HTERT RPE-1 (cell line): ENCODE results near the gene PHF2.

Experiments
- in situ Hi-C: fragments of 300-500 bp; cut with MboI; formaldehyde crosslinking; loops from 4 replicates; pipeline ENCODE4 v1.14.3; 2020; ENCODE audit warnings: low sequenced_read_pairs

Gene PHF2

DNA sequence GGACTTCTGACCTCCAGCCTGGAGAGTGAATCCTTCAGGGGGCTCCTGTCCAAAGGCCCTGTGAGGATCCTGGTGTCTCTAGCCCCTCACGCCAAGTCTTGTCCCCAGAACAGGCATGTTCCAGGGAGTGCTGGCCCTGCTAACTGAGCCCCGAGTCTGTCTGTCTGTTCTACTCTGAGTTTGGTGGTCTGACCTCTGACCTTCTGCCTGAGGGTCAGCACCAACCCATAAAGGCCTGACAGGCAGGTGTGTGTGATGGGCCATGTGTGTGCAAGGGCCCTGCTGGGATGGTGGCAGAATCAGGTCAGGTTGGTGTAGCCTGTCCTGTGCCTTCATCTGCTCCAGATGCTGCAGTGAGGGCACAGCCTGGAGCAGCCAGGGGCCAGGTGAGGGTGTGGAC, 46.3 kb downstream of the PHF2 start:
- in situ Hi-C loops: no loop called here

DNA sequence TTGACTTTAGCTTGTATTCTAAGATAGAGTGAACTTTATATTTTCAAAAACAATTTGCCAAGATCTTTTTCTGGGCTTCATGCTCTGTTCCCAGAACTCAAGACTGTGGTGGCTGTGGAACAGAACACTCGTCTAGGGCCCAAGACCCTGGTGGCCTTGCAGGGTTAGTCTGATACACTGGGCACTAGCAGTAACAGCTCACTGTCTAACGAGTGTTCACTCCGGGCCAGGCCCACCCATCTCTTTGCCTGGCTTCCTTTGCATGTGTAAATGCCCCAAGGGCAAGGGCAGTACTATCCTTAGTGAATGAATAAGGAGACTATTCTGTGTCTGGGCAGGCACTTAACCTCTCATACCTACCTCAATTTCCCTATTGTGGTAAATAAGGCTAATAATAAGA, 47.4 kb downstream of the PHF2 start:
- in situ Hi-C loops: no loop called here

DNA sequence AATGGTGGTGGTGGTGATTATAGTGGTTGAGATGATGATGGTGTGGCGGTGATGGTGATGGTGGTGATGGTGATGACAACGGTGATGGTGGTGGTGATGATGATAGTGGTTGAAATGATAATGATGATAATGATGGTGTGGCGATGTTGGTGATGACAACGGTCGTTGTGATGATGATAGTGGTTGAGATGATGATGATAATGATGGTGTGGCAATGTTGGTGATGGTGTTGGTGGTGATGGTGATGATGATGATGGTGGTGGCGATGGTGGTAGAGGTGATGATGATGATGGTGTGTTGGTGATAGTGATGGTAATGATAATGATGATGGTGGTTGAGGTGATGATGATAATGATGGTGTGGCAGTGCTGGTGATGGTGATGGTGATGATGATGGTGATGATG, 48.0 kb downstream of the PHF2 start:
- in situ Hi-C loops: no loop called here

DNA sequence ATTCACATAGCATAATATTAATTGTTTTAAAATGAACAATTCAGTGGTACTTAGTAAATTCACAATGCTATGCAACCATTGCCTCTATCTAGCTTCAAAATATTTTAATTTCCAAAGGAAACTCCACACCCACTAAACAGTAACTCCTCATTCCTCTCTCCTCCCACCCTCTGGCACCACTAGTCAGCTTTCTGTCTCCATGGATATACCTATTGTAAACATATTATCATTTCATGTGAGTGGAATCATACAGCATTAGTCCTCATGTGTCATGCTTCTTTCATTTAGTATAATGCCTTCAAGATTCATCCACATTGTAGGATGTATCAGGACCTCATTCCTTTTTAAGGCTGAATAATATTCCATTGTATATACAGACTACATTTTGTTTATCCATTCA, 48.6 kb downstream of the PHF2 start:
- in situ Hi-C loops: no loop called here

DNA sequence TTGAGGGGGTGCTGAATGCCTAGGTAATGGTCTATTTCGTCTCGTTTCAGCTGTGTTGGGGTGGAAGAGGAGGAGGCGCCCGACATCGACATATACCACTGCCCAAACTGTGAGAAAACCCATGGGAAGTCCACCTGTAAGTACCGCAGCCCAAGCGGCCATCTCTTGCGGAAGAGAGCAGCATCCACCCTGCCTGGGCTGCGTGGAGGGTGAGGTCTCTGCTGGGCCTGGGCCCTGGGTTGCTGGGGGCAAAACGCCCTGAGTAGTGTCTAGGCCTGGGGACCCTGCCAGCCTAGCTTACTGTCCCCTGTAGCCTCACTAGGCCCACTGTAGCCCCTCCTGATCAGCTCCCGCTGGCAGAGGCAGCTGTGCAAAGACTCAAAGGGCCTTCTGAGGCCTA, 53.5 kb downstream of the PHF2 start:
- in situ Hi-C loops: no loop called here

DNA sequence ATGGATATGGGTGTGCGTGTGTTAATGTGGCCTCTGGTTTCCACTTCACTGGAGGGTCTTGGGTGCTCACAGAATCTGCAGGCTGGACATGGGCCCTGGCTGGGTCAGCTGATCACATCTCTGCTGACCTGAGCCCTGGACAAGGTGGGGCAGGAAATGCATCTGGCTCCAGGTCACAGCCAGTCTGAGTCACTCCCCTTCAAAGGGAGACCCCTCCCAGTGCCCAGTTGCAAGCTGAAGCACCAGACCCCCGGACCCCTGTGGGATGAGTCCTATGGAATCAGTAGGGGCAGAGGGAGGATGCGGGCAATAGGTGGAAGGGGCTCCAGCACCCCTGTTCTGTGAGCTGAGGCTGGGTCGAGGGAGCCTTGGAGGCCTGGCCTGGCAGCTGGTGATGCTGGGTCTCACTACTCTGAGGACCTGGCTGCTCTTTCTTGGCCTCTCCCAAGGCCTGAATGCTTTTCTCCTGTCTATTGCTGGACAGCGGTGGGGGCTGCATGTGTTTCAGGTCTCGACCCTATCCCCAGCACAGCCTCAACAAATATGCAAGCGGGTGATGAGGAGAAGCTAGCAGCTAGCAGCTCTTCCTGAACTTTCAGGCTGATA, 54.5 kb downstream of the PHF2 start:
- in situ Hi-C loops: no loop called here

DNA sequence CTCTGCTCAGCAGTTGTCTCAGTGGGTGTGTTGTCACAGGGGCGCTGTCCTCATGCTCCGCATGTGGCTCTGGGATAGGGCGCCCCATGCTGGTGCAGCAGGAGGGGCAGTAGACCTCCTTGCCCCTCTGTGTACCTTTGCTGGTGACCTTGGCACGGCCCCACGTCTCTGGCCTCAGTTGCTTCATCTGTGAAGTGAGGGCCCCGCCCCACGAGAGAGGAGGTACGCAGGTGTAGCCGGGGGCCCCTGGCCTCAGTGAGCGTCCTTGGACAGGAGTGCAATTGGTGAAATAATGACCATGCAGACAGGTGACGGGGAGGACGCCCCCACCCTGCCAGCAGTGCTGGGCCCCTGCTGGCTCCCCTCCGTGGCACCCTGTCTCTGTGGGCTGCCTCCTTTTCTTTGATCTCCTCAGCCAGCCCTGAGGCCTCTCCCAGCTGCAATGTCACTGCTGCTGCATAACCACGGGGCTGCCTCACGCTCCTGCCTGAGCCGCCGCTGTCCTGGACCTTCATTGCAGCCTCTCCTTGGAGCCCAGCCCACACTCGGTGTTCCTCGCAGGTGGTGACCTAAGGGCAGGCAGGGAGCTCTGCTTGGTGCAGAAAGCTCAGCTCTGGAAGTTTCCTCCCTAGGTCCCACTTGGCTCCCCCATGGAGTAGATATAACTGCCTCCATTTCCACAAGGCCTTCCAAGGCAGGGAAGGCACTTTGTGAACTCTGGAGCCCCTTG, 57.3 kb downstream of the PHF2 start:
- in situ Hi-C loops: no loop called here

DNA sequence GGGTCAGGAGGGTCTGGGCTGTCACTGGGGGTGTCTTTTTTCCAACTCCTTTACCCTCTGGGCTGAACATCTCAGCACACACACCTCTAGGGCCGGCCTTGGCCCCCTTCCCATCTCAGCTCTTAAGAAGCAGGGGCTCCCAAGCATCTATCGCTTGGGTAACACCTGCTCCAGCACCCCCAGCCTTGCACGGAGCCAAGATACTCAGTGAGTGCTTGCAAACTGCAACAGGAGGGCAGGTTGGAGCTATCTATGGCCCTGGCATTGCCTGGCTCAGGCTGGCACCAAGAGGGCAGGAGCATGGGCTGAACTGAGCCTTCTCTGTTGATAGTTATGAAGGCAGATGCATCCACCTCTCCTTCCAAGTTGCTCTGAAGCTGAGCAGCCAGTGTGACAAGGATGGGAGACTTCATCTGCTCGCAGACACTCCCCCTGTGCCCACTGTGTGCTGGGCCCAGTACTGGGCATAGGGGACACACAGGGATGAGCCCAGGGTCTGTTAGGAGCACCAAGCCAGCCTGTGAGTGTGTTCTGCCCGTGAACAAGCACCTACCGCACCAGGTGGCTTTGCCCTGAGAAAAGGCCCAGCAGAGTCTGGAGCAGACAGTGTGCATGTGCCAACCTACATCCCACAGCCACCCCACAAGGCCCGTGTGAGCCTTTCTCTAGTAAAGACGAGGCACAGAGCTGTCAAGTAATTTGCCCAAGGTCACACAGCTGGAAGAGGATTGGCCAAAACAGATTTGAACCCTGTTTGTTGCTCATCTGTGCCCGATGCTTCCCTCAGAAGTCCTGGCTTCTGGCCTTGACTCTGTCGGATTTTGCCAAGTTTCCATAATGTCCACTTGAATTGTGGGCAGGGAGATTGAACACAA, 58.2 kb downstream of the PHF2 start:
- in situ Hi-C loops: no loop called here

DNA sequence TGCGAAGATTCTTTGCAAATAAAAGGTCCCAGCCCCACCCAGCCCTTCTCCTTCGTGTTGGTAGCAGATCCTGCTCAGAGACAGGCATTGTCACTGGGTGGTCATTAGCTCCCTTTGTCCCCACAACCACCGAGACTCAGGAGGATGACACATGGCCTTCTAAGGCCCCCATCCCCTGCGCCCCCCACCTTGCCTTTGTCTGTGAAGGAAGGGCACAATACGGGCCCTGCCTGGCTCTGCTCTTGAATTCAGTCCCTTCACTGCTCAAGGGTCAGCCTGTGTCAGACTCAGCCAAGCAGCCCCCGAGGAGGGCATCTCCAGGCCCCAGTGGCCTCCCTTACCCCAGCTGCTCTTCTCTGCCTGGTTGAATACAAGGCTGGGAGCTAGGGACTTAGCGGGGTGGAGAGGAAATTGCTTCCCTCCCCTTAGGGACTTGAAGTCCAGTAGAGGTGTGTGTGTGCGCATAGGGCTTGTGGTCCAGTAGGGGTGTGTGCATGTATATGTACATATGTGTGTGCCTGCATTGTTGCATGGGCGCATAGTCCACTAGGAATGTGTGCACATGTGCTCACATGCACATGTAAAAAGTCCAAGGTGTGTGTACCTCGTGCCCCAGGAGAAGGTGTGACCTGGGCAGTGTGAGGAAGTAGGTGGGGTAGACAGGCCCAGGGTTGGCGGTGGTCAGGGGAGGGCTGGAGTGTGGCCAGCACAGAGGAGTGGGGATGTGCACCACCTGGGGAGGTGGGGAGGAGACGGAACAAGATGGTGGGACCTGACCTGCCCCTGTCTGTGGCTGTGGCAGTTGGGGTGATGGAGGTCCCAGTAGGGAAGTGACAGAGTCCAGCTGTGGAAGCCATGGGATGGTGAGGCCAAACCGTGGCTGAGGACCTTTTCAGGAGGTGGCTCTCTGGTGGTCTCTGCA, 59.1 kb downstream of the PHF2 start:
- in situ Hi-C loops: no loop called here

DNA sequence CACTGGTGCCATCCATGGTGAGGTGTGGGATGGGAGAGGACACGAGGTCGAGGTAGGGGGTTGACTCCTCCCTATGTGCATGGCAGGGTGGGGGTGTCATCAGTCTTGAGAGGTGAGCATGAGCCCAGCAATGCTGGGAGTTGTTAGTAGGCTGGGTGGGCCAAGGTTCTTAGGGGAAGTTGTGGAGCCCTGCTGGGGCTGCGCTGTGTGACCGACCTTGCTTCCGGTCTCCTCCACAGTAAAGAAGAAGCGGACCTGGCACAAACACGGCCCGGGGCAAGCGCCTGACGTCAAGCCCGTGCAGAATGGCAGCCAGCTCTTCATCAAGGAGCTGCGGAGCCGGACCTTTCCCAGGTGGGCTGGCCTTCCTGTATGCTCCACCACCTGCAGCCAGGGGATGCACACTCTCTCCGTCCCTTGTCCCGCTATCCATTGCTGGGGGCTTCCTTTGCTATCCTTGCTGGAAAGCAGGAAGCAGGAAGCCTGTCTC, 59.8 kb downstream of the PHF2 start:
- in situ Hi-C loops: no loop called here

DNA sequence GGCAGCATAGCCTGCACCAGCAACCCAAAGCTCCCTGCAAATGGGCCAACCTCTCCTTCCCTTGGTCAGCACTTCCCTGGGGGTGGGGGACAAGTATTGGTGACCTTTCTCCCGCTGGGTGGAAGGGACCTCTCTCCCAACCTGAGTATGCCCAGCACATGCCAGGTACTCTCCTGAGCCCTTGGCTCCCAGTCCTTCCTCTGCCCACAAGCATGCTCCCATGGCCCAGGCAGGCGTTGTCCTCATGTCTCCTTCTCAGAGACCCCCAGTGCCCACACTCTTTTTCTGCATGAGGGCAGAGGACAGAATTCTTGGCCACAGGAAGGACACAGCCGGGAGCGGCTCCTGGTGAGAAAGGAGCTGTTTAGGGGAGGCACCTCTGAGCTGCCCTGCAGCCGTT, 60.3 kb downstream of the PHF2 start:
- in situ Hi-C loops: no loop called here

DNA sequence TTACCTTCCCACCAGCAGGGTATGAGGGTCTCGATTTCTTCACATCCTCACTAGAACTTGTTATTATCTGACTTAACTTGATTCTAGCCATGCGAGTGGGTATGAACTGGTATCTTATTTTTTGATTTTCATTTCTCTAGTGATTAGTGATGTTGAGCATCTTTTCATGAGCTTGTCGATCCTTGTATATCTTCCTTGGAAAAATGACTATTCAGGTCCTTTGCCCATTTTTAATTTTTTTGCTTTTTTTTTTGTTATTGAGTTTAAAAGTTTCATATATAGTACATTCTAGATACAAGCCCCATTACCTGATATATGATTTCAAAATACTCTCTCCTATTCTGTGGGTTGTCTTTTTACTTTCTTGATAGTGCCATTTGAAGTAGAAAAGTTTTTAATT, 61.5 kb downstream of the PHF2 start:
- in situ Hi-C loops: no loop called here

DNA sequence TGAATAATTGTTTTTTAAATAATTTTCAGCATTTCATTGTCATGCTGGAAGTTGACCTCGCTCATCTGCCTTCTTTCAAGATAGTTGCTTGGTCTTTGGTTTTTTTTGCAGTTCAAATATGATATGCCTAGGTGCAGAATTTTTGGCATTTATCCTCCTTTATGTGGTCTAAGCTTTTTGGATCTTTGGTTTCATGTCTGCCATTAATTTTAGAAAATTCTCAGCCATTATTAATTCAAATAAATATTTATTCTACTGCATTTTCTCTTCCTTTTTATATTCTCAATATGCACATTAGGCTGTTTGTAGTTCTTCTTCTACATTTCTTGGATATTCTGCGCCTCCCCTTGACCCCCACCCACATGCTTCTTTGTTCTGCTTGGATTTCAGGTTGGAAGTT, 63.6 kb downstream of the PHF2 start:
- in situ Hi-C loops: no loop called here

DNA sequence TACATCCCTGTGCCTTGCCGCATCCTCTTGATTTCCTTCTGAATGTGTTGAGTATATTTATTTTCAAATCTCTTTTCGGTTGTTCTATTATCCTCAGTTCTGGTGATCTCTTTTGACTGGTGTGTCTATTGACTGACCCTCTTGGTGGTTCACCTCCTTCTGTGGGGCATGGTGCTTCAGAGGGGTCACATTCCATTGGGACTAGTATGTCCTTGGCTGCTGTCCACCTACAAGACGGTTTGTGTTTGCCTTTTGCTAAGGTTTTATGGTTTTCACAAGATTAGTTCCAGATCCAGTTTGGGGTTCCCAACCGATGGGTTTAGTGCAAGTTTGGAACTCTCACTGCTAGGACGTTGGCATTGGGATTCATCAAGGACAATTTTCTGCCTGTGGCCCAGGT, 66.6 kb downstream of the PHF2 start:
- in situ Hi-C loops: no loop called here

DNA sequence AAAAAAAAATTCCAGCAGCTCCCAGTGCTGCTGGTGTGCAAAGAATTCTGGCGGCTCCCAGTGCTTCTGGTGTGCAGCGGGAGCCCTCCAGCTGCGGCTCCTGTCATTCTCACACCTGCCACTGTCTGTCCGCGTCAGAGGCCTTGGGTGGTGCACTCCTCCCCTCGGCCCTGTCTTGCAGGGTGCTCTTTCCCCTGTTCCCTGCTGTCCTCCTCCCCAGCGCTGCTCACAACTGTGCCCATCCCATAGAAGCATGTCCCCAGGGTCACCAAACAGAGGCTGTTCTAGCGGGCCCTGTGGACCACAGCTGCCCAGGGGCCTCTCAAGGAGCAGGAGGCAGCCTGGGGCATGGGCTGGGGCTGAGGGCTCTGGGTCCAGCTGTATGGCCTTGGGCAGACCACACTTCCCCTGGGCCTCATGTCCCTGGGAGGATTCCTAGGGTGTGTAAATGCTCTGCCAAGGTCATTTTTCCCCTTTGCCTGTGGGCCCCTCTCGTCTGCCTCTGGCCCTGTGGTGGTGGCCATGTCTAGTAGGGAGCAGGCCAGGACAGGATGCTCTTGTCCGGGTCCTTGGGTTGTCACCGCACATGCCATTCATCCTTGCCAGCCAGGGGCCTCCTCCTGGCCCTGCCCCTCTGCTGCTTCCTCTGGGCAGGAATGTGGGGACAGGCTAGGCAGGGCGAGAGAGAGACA, 68.2 kb downstream of the PHF2 start:
- in situ Hi-C loops: no loop called here

DNA sequence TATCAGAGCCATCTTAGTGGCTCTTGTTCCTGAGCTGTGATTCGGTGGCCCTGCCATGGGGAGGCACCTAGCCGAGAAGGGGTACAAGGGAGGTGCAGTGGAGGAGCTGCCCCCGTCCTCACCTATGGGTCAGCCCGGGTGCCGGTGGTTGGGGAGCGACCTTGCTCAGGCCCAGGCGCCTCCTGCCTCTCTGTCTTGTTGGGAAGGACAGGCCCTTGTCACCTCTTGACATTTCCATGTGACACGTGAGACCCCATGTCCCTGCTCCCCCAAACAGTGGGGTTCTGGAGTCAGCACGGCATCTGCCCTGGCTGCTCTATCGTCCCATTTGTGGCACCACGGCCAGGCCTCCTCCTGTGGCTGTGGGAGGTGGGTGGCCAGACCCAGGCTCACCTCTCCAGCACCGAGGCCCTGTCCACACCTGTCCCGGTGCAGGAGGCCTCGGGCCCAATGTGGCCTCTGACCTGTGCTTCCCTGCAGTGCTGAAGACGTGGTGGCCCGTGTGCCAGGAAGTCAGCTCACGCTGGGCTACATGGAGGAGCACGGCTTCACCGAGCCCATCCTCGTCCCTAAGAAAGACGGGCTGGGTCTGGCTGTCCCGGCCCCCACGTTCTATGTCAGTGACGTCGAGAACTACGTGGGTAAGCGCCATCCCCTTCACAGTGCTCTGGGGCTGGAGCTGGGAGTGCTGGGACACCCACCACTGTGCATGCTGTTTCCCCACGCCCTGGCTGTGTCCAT, 68.9 kb downstream of the PHF2 start:
- in situ Hi-C loops: no loop called here

DNA sequence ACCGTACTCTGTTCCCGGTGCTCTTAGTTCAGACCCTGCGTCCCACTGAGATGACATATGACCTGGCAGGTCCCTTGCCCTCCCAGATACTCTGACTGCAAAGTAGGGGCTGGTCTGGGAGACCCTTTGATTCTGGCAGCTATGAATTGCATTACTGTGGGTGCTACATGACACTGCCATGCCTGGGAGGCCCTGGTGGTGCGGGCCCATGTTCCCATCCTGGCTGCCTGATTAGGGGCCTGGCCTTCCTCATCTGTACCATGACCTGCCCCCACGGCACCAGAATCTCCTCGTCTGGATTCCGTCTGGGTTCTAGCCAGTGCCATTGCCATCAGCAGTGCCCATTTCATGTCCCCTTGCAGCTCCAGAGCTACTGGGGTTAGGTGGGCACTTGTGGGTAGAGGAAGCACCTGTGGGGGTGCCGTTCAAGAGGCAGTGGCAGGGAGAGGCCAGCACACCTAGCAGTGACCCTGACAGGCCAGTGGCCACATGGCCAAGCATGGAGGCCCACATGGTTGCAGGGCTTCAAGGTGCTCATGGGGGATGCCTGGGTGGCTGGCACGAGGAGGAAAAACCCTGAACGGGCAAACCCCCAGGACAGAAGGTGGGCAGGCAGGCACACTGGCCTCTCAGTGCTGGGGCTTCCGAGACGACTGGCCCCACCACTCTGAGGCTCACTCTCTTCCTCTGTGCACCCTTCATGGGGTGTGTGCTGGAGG, 69.7 kb downstream of the PHF2 start:
- in situ Hi-C loops: no loop called here

DNA sequence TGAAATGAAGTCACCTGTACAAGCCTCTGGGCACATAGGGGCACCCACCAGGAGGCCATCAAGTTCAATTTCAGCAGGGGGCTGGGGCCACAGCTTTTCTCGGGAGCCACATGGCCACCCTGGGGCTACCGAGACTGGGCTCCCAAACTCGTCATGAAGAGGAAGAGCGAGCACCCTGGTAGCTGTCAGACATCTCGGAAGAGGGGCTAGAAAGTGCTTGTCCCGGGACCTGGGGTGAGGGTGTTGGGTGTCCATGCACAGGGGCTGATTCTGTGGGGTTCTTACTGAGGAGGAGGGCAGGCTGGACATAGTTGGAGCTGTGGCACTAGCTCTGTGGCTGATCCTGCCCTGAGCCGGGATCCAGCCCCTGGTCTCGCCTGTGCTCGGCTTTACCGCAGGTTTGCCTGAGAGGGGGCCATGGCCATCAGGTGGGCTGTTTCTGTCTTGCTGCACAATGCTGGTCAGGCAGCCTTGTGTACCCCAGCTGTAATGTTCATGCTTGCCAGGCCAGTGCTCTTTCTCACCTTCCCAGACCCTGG, 70.3 kb downstream of the PHF2 start:
- in situ Hi-C loops: no loop called here

DNA sequence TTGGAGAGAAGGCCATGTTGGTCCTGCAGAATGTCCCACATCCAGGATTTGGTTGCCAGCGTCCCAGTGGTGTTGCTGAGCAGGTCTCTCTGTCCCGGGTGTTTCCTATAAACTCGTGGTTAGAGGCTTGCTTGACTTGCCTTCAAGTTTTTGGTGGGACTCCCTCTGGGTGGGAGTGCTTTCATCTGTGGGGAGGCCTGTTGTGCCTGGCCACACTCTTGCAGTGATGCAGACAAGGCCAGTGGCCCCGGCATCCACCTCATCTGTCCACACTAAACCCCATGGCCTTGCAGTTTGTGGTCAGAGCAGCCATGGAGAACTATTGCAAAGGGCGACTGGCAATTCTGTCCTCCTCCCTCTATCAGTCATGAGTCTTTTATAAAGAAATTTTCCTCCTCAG, 71.8 kb downstream of the PHF2 start:
- in situ Hi-C loops: no loop called here
